Epithelial cell of esophagus (primary cell): ENCODE measurements around the gene PCBP4.

Source experiments
- DNase-seq: peaks from one replicate; pipeline ENCODE4 v3.0.0; 2010; ENCODE audit warnings: low read depth
- H3K4me3 ChIP-seq: 2 replicates; pipeline ENCODE4 v1.5.1; 2011; ENCODE audit warnings: mild to moderate bottlenecking, low read length, control low read depth
- CTCF ChIP-seq: IDR thresholded peaks from 2 replicates; pipeline ENCODE4 v1.5.1; 2011; ENCODE audit warnings: low read depth, mild to moderate bottlenecking, low read length, control low read depth, inconsistent platforms; ENCODE audit not compliant: insufficient read depth; ENCODE audit errors: missing control alignments

Gene PCBP4

GRCh38 chr3:51977446-51978142 lies 10.3 kb upstream of the PCBP4 start:
- DNase-seq, result peak; percentile 55
- no peak for TF ChIP-seq CTCF
- H3K4me3 ChIP-seq, result no peak overlapping the region

GRCh38 chr3:51975852-51976549 lies 8.7 kb upstream of the PCBP4 start:
- TF ChIP-seq CTCF, result no peak
- H3K4me3 ChIP-seq, result no peak overlapping the region
- no peak for DNase-seq

- peak within 1 kb of the TSS; percentile 89 for H3K4me3 ChIP-seq
- DNase-seq, result peak; percentile 77
Measured at GRCh38 chr3:51974963-51975851, 8.0 kb upstream of the PCBP4 start, which contains the start of gene ABHD14A. Gene ABHD14A, plus strand, starts transcription at chr3:51975064. Its CDS starts 72 bp downstream, at chr3:51975136.

GRCh38 chr3:51974277-51974962 lies 7.2 kb upstream of the PCBP4 start:
- TF ChIP-seq CTCF, result no peak
- DNase-seq, result no peak
- H3K4me3 ChIP-seq, result peak overlapping the region; percentile 89

More at GRCh38 chr3:51974963-51975851, 8.0 kb upstream of the PCBP4 start, which contains the start of gene ABHD14A:
- no peak for TF ChIP-seq CTCF

- H3K4me3 ChIP-seq, result no peak overlapping the region
- no peak for DNase-seq
- no peak for TF ChIP-seq CTCF
Measured at GRCh38 chr3:51971350-51971749, 4.1 kb upstream of the PCBP4 start.

- H3K4me3 ChIP-seq, result no peak overlapping the region
- peak; percentile 49 for DNase-seq
- TF ChIP-seq CTCF, result no peak
Measured at GRCh38 chr3:51970606-51971300, 3.5 kb upstream of the PCBP4 start.
